CD4-positive, alpha-beta memory T cell (primary cell): ENCODE results near the gene MAG. TPM values are rescaled to one million over a fixed set of nuclear protein-coding genes. Genes with fewer than 3 reads are reported as not detected.

Experiments used
- CTCF ChIA-PET: fragments of 350-600 bp; sonication (Branson Sonifier 250); formaldehyde crosslinking; loops from one replicate; lab custom pipeline; 2021; ENCODE audit warnings: inconsistent platforms; ENCODE audit not compliant: partially characterized antibody; lab: Charles Lee
- POLR2A ChIA-PET: fragments of 350-600 bp; sonication (Branson Sonifier 250); formaldehyde crosslinking; loops from one replicate; lab custom pipeline; 2021; ENCODE audit not compliant: partially characterized antibody; lab: Charles Lee
- DNase-seq, 5 donors: peaks; one replicate each; pipeline versions ENCODE4 v3.0.0 to v3.0.0-alpha.2; 2020 to 2022; ENCODE audit warnings: mixed read lengths in 1 of 5
- H3K27ac ChIP-seq: one replicate; pipeline ENCODE4 v1.7.0; 2013; ENCODE audit warnings: low read depth, low read length
- H3K27me3 ChIP-seq: 2 replicates; pipeline ENCODE4 v1.7.0; 2013; ENCODE audit warnings: mild to moderate bottlenecking, low read length, moderate library complexity; ENCODE audit not compliant: insufficient read depth
- H3K36me3 ChIP-seq: 2 replicates; pipeline ENCODE4 v1.7.0; 2013; ENCODE audit warnings: mild to moderate bottlenecking, low read length, moderate library complexity; ENCODE audit not compliant: insufficient read depth
- H3K4me1 ChIP-seq: 2 replicates; pipeline ENCODE4 v1.7.0; 2013; ENCODE audit warnings: mild to moderate bottlenecking, low read length, moderate library complexity; ENCODE audit not compliant: insufficient read depth
- H3K4me3 ChIP-seq, 2 donors: one replicate each; pipeline ENCODE4 v1.7.0; 2013; ENCODE audit warnings: low read length in 2 of 2, mild to moderate bottlenecking in 1 of 2
- H3K9me3 ChIP-seq, 2 donors: one replicate each; pipeline ENCODE4 v1.7.0; 2013; ENCODE audit warnings: low read length in 2 of 2, control low read depth in 1 of 2; ENCODE audit not compliant: control insufficient read depth in 1 of 2
- H3K27ac Mint-ChIP-seq, 7 donors: one replicate each; pipeline ENCODE4 v1.8.0; 2020 to 2021; ENCODE audit warnings: mixed read lengths in 7 of 7, mild to moderate bottlenecking in 6 of 7, inconsistent platforms in 3 of 7, moderate library complexity in 3 of 7
- H3K27me3 Mint-ChIP-seq, 2 donors: one replicate each; pipeline ENCODE4 v1.8.0; 2020 to 2021; ENCODE audit warnings: mixed read lengths in 2 of 2
- H3K36me3 Mint-ChIP-seq, 2 donors: one replicate each; pipeline ENCODE4 v1.8.0; 2020 to 2021; ENCODE audit warnings: mixed read lengths in 2 of 2, inconsistent platforms in 1 of 2, mild to moderate bottlenecking in 1 of 2
- H3K4me1 Mint-ChIP-seq, 4 donors: one replicate each; pipeline ENCODE4 v1.8.0; 2020 to 2021; ENCODE audit warnings: mixed read lengths in 4 of 4, mild to moderate bottlenecking in 1 of 4
- H3K4me3 Mint-ChIP-seq, 8 donors: one replicate each; pipeline ENCODE4 v1.8.0; 2020 to 2021; ENCODE audit warnings: mixed read lengths in 8 of 8, mild to moderate bottlenecking in 7 of 8, moderate library complexity in 6 of 8, inconsistent platforms in 3 of 8
- H3K9me3 Mint-ChIP-seq, 8 donors: one replicate each; pipeline ENCODE4 v1.8.0; 2020 to 2021; ENCODE audit warnings: mixed read lengths in 8 of 8, mild to moderate bottlenecking in 5 of 8, inconsistent platforms in 3 of 8, moderate library complexity in 1 of 8
- intact Hi-C: fragments of 100-400 bp; cut with micrococcal nuclease; formaldehyde crosslinking; loops from one replicate; pipeline ENCODE4 v1.15.1; 2023
- polyA plus RNA-seq, 2 donors: library from polyadenylated mRNA; unstranded; fragments of 300-500 nt; fragmentation: Illumina TruSeq; gene quantifications; one replicate each; pipeline ENCODE4 v1.2.3, GENCODE V29; 2021
- total RNA-seq, 2 experiments: library from RNA; stranded (reverse); gene quantifications; one replicate each; pipeline ENCODE4 v1.2.3, GENCODE V29; 2021

Gene MAG
- total and polyA plus RNA-seq, 4 experiments from 2014 or later: not detected

- ChIA-PET CTCF (no interaction called here), POLR2A (no interaction called here)
- Mint-ChIP-seq H3K4me1 (peaks cover 6 to 15% (median 10%) of the 10 kb centered on the region in 4 donors), H3K27me3 (peaks cover 7 to 22% of the 10 kb centered on the region in 2 donors), H3K9me3 (no peaks in the 10 kb centered on the region), H3K4me3 (no peak overlapping the region), H3K27ac (no peak overlapping the region), H3K36me3 (no peaks in the 10 kb centered on the region)
- no peak overlapping the region for H3K27ac ChIP-seq
- H3K4me1 ChIP-seq: peaks cover 9% of the 10 kb centered on the region
- no peaks in the 10 kb centered on the region for H3K36me3 ChIP-seq
- no peak overlapping the region for H3K4me3 ChIP-seq
- intact Hi-C loops: no loop called here
- H3K27me3 ChIP-seq: no peaks in the 10 kb centered on the region
- H3K9me3 ChIP-seq: no peaks in the 10 kb centered on the region
- DNase-seq: peak in 1 of 5 donors; percentile 18
Observed at GRCh38 chr19:35330475-35330874, 38.5 kb downstream of the MAG start.

DNA sequence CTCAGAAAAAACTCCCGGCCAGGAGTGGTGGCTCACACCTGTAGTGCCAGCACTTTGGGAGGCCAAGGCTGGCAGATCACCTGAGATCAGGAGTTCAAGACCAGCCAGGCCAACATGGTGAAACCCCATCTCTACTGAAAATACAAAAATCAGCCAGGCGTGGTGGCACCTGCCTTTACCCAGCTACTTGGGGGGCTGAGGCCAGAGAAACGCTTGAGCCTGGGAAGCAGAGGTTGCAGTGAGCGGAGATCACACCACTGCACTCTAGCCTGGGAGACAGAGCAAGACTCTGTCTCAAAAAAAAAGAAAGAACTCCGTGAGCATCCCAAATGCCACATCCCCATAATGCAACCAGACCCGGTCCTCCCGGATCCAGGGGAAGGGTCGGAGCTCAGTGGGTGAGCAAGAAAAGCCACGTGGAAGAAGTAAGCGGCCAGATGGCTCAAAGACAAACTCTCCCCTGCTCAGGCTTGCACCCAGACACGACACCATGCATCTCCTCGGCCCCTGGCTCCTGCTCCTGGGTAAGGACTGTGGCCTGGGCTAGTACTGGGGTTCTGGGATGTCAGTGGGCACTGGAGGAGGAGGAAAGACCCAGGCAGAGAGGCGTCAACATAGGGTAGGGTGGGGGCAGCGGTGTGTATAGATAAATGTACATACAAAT, 39.7 kb downstream of the MAG start:
- intact Hi-C loops: no loop called here
- no peaks in the 10 kb centered on the region for H3K36me3 ChIP-seq
- ChIA-PET POLR2A (interaction anchor here (0.6 kb wide), 1 partner anchor 15 kb away, joined by 3 read pairs; no protein-coding TSS in a partner anchor), CTCF (interaction anchor here (0.9 kb wide), 1 partner anchor 164 kb away, joined by 3 read pairs; no protein-coding TSS in a partner anchor)
- no peaks in the 10 kb centered on the region for H3K27me3 ChIP-seq
- no peak overlapping the region for H3K4me3 ChIP-seq
- Mint-ChIP-seq H3K9me3 (no peaks in the 10 kb centered on the region), H3K27me3 (peaks cover 7 to 26% of the 10 kb centered on the region in 2 donors), H3K36me3 (no peaks in the 10 kb centered on the region), H3K4me1 (peaks cover 6 to 15% (median 10%) of the 10 kb centered on the region in 4 donors), H3K27ac (no peak overlapping the region), H3K4me3 (no peak overlapping the region)
- H3K4me1 ChIP-seq: peaks cover 9% of the 10 kb centered on the region
- no peaks in the 10 kb centered on the region for H3K9me3 ChIP-seq
- no peak overlapping the region for H3K27ac ChIP-seq
- peak in 1 of 5 donors; percentile 7 for DNase-seq

GRCh38 chr19:35332817-35333216, 40.9 kb downstream of the MAG start:
- H3K27ac ChIP-seq: no peak overlapping the region
- H3K9me3 ChIP-seq: no peaks in the 10 kb centered on the region
- Mint-ChIP-seq H3K9me3 (no peaks in the 10 kb centered on the region), H3K4me1 (peaks cover 6 to 15% (median 10%) of the 10 kb centered on the region in 4 donors), H3K4me3 (peak overlapping the region in 2 of 8 donors; percentile 63 to 67), H3K27ac (peak overlapping the region in 2 of 7 donors; percentile 9 to 18), H3K27me3 (peaks cover 3 to 25% of the 10 kb centered on the region in 2 donors), H3K36me3 (no peaks in the 10 kb centered on the region)
- no peak overlapping the region for H3K4me3 ChIP-seq
- peaks cover 9% of the 10 kb centered on the region for H3K4me1 ChIP-seq
- intact Hi-C loops: no loop called here
- H3K36me3 ChIP-seq: no peaks in the 10 kb centered on the region
- POLR2A ChIA-PET: no interaction called here
- CTCF ChIA-PET: interaction anchor here (0.9 to 1.6 kb wide), 3 partner anchors 20 to 162 kb away, joined by 3 to 7 read pairs (median 5); no protein-coding TSS in a partner anchor
- no peaks in the 10 kb centered on the region for H3K27me3 ChIP-seq
- peak; percentile 12 to 35 (median 22) for DNase-seq

- Histone ChIP-seq H3K4me1 (peaks cover 9% of the 10 kb centered on the region), H3K36me3 (no peaks in the 10 kb centered on the region), H3K27me3 (no peaks in the 10 kb centered on the region), H3K9me3 (no peaks in the 10 kb centered on the region), H3K4me3 (no peak overlapping the region), H3K27ac (no peak overlapping the region)
- Mint-ChIP-seq H3K27ac (no peak overlapping the region), H3K36me3 (no peaks in the 10 kb centered on the region), H3K4me1 (peaks cover 6 to 15% (median 10%) of the 10 kb centered on the region in 4 donors), H3K9me3 (no peaks in the 10 kb centered on the region), H3K4me3 (no peak overlapping the region), H3K27me3 (peaks cover 3 to 21% of the 10 kb centered on the region in 2 donors)
- ChIA-PET CTCF (interaction anchor here (0.7 to 1.6 kb wide), 3 partner anchors 12 to 161 kb away, joined by 4 to 7 read pairs (median 5); no protein-coding TSS in a partner anchor), POLR2A (no interaction called here)
- intact Hi-C loops: no loop called here
- no peak for DNase-seq
Observed at GRCh38 chr19:35334144-35334753, 42.3 kb downstream of the MAG start.

DNA sequence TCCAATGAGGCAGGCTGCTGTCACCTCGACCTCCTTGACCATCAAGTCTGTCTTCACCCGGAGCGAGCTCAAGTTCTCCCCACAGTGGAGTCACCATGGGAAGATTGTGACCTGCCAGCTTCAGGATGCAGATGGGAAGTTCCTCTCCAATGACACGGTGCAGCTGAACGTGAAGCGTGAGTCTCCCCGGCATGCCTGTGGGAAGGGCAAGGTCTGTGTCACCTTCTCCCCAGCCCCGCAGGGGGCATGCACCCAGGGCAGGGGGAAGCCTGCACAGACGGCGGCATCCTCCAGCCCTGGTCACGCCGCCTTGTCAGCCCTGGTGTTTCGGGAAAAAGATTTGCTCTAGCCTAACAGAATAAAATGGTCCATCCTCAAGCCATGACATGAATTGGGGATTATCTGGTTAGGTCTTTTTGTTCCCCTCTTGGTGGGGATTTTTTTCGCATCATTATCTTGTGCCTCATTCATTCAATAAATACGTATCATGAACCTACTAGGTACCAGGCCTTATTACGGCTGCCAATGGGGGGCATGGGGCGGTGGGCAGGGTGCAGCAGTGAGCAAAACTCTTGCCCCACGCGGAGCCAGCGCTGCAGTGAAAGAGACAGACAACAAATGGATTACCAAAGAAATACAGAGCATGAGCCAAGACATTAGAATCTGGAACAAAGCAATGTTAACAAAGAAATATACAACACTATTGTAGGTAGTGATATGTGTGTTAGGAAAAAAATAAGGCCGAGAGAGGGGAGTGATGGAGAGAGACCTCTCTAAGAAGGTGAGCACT, 44.4 kb downstream of the MAG start:
- POLR2A ChIA-PET: no interaction called here
- Mint-ChIP-seq H3K9me3 (no peaks in the 10 kb centered on the region), H3K27me3 (peaks cover 0 to 13% of the 10 kb centered on the region in 2 donors), H3K4me3 (no peak overlapping the region), H3K27ac (no peak overlapping the region), H3K4me1 (peaks cover 6 to 15% (median 10%) of the 10 kb centered on the region in 4 donors), H3K36me3 (no peaks in the 10 kb centered on the region)
- Histone ChIP-seq H3K4me1 (peaks cover 9% of the 10 kb centered on the region), H3K27me3 (no peaks in the 10 kb centered on the region), H3K9me3 (no peaks in the 10 kb centered on the region), H3K36me3 (no peaks in the 10 kb centered on the region), H3K27ac (no peak overlapping the region), H3K4me3 (no peak overlapping the region)
- DNase-seq: peak in 1 of 5 donors; percentile 2
- intact Hi-C loops: no loop called here
- CTCF ChIA-PET: no interaction called here

DNA sequence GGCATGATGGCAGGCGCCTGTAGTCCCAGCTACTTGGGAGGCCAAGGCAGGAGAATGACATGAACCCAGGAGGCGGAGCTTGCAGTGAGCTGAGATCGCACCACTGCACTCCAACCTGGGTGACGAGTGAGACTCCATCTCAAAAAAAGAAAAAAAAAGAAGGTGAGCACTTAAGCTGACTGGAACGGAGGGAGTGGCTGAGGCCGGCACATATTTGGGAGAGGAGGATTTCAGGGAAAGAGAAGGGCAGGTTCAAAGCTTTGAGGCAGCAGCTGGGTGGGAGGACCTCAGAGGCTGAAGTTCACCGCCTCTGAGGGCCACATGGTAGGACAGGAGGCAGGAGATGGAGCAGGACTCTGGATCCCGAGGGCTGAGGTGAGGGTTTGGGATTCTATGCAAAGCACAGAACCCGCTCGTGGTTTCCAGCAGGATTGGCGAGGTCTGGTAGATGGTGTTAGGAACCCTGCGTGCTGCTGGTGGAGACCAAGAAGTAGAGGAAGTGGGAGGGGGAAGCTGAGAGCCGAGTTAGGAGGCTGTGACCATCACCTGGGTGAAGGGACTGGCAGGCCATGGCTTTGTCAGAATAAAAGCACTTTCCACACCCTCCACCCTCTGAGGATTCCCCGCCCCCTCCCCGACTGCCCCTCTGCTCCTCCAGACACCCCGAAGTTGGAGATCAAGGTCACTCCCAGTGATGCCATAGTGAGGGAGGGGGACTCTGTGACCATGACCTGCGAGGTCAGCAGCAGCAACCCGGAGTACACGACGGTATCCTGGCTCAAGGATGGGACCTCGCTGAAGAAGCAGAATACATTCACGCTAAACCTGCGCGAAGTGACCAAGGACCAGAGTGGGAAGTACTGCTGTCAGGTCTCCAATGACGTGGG, 45.4 kb downstream of the MAG start:
- Mint-ChIP-seq H3K36me3 (no peaks in the 10 kb centered on the region), H3K4me1 (peaks cover 7 to 18% (median 10%) of the 10 kb centered on the region in 4 donors), H3K27me3 (peaks cover under 1 to 13% of the 10 kb centered on the region in 2 donors), H3K9me3 (no peaks in the 10 kb centered on the region), H3K4me3 (no peak overlapping the region), H3K27ac (no peak overlapping the region)
- intact Hi-C loops: no loop called here
- no peak overlapping the region for H3K4me3 ChIP-seq
- no peaks in the 10 kb centered on the region for H3K9me3 ChIP-seq
- no peaks in the 10 kb centered on the region for H3K27me3 ChIP-seq
- ChIA-PET CTCF (no interaction called here), POLR2A (no interaction called here)
- no peak overlapping the region for H3K27ac ChIP-seq
- peak in 1 of 5 donors; percentile 13 for DNase-seq
- peaks cover 9% of the 10 kb centered on the region for H3K4me1 ChIP-seq
- H3K36me3 ChIP-seq: no peaks in the 10 kb centered on the region
